Parathyroid adenoma (tissue), 2 donors: ENCODE data around the gene AKAP8L.

Source experiments
- H2AFZ ChIP-seq: fragments of 300-600 bp; sonication (generic); one replicate; pipeline ENCODE4 v1.7.0; 2017; ENCODE audit warnings: antibody characterized with exemption, mild to moderate bottlenecking
- H3K27ac ChIP-seq: fragments of 300-600 bp; sonication (generic); one replicate; pipeline ENCODE4 v1.7.0; 2017
- H3K27me3 ChIP-seq: fragments of 300-600 bp; sonication (generic); one replicate; pipeline ENCODE4 v1.7.0; 2017; ENCODE audit warnings: low read length; ENCODE audit not compliant: control insufficient read depth, insufficient read depth
- H3K36me3 ChIP-seq: fragments of 300-600 bp; sonication (generic); one replicate; pipeline ENCODE4 v1.7.0; 2017; ENCODE audit warnings: low read length; ENCODE audit not compliant: control insufficient read depth, insufficient read depth
- H3K4me1 ChIP-seq: fragments of 300-600 bp; sonication (generic); one replicate; pipeline ENCODE4 v1.7.0; 2017; ENCODE audit warnings: control low read depth
- H3K4me2 ChIP-seq: fragments of 300-600 bp; sonication (generic); one replicate; pipeline ENCODE4 v1.7.0; 2017; ENCODE audit warnings: low read length
- H3K4me3 ChIP-seq: fragments of 300-600 bp; sonication (generic); one replicate; pipeline ENCODE4 v1.7.0; 2017; ENCODE audit warnings: low read depth, low read length
- H3K79me2 ChIP-seq: fragments of 300-600 bp; sonication (generic); one replicate; pipeline ENCODE4 v1.7.0; 2017; ENCODE audit warnings: control low read depth
- H3K9ac ChIP-seq: fragments of 300-600 bp; sonication (generic); one replicate; pipeline ENCODE4 v1.7.0; 2017; ENCODE audit warnings: mild to moderate bottlenecking
- H3K9me3 ChIP-seq: fragments of 300-600 bp; sonication (generic); one replicate; pipeline ENCODE4 v1.7.0; 2017; ENCODE audit warnings: low read length; ENCODE audit not compliant: control insufficient read depth
- TF ChIP-seq, protein P1 (sequence below): fragments of 300-600 bp; sonication (generic); IDR thresholded peaks from one replicate; pipeline ENCODE4 v1.7.0; 2017; ENCODE audit warnings: antibody characterized with exemption, mild to moderate bottlenecking
- donor health status: primary hyperparathyroidism.

Gene AKAP8L

DNA sequence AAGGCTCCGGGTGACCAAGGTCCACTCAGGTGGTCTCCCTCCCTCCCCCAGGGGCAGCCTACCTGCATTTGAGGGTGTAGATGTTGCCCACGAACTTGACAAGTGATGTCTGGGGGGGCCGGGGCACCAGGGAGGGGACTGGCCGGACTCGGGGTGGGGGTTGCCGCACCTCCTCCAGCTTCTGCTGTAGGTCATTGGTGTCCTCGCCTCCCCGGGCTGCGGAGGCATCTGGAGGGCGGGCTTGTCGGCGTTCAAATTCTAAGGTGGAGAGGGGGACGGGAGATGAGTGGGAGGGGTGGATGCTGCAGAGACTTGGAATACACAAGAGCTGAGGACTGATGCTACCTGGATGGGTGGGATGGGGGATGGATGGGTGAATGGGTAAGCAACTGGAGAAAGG lies 5.3 kb upstream of the AKAP8L start:
- H3K9me3 ChIP-seq, result no peaks in the 10 kb centered on the region
- no peaks in the 10 kb centered on the region for H3K36me3 ChIP-seq
- H3K9ac ChIP-seq, result no peak overlapping the region
- H3K4me1 ChIP-seq, result peaks cover 3% of the 10 kb centered on the region
- no peak overlapping the region for H3K27ac ChIP-seq
- TF ChIP-seq, protein P1, sequence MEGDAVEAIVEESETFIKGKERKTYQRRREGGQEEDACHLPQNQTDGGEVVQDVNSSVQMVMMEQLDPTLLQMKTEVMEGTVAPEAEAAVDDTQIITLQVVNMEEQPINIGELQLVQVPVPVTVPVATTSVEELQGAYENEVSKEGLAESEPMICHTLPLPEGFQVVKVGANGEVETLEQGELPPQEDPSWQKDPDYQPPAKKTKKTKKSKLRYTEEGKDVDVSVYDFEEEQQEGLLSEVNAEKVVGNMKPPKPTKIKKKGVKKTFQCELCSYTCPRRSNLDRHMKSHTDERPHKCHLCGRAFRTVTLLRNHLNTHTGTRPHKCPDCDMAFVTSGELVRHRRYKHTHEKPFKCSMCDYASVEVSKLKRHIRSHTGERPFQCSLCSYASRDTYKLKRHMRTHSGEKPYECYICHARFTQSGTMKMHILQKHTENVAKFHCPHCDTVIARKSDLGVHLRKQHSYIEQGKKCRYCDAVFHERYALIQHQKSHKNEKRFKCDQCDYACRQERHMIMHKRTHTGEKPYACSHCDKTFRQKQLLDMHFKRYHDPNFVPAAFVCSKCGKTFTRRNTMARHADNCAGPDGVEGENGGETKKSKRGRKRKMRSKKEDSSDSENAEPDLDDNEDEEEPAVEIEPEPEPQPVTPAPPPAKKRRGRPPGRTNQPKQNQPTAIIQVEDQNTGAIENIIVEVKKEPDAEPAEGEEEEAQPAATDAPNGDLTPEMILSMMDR, result no peak
- H3K79me2 ChIP-seq, result no peaks in the 10 kb centered on the region
- no peak overlapping the region for H3K4me3 ChIP-seq
- H3K4me2 ChIP-seq, result no peak overlapping the region
- H2AFZ ChIP-seq, result no peak overlapping the region
- H3K27me3 ChIP-seq, result no peaks in the 10 kb centered on the region

DNA sequence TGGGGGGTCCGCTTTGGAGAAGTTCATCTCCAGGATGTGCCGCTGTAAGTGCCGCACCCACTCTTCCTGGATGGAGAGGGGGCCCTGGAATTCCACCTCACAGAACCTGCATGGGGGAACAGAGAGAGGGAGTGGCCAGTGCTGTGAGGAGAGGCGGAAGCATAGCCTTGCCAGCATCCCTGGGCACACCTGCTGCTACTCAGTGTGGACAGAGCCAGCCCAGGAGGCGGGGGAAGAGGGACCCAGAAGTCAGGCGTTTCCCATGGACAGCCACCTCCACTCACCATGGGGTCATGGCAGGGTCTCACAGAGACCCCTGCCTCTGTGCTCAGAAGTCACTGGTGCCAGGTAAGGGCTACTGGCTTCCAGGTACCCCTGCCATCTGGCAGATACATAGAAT lies 4.3 kb upstream of the AKAP8L start:
- Histone ChIP-seq H3K4me2 (no peak overlapping the region), H3K27me3 (no peaks in the 10 kb centered on the region), H2AFZ (no peak overlapping the region), H3K36me3 (no peaks in the 10 kb centered on the region), H3K4me1 (peaks cover 3% of the 10 kb centered on the region), H3K27ac (no peak overlapping the region), H3K79me2 (peaks cover 5% of the 10 kb centered on the region), H3K4me3 (no peak overlapping the region), H3K9ac (no peak overlapping the region), H3K9me3 (no peaks in the 10 kb centered on the region)
- TF ChIP-seq, protein P1, result no peak

DNA sequence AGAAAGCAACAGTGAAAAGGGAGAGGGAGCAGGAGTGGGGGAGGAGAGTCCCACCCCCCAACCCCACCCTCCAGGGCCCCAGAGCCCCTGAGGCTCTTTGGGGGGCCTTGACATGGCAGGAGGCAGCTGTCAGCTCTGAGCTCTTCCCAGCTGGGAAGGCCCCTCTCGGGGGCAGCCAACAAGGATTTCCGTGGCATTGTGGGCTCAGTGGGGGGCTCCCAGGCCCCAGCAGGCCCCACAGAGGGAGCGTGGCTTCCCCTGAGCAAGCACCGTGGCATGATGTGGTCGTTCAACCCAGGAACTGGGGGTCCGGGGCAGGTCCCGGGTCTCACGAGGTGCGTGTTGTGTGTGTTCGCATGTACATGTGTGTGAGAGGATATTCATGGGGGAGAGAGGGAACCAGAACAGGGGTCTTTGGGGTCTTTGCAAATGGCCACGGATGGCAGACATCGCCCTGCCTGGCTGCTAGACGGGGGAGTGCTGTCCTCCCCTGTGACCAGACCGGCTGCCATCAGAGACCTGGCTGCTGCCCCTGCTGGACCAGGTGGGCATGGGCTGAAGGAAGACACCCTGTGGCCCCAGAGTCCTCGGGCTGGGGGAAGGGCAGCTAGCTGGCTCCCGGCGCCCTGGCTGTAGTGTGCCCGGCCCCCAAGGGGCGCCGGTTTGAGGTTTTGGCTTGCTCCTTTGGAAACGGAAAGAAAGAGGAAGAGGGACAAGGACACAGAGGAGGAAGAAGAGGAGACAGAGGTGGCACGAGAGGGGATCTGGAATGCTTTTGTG lies 3.7 kb upstream of the AKAP8L start:
- H3K4me3 ChIP-seq, result no peak overlapping the region
- H3K4me1 ChIP-seq, result peaks cover 7% of the 10 kb centered on the region
- no peak overlapping the region for H3K27ac ChIP-seq
- H3K4me2 ChIP-seq, result no peak overlapping the region
- TF ChIP-seq, protein P1, result no peak
- peaks cover 12% of the 10 kb centered on the region for H3K79me2 ChIP-seq
- H3K36me3 ChIP-seq, result no peaks in the 10 kb centered on the region
- no peak overlapping the region for H2AFZ ChIP-seq
- no peaks in the 10 kb centered on the region for H3K9me3 ChIP-seq
- no peak overlapping the region for H3K9ac ChIP-seq
- no peaks in the 10 kb centered on the region for H3K27me3 ChIP-seq

DNA sequence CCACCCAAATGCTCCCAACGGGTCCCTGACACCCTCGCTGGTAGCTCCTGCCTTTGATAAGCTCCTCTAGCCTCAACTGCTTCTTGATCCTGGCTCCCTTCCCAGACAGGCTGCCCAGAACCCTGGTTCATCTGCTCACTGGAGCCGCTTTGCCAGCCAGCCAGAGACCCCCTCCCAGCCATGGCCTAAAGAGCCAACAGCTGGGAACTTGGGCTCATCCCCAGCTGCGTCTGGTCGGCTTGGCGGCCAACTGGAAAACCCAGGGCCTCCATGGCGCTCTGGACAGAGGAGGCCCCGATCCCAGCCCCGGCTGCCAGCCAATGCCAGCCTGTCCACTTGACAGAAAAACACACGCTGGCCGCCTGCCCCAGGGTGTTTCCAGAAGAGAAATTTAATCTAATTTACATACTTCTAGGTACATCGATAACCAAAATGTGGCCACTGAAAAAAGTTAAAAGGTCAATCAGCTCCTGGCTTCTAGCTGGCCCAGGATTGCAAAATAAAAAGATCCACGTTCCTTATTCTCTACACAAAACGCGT lies 3.0 kb upstream of the AKAP8L start:
- H3K9ac ChIP-seq, result no peak overlapping the region
- H3K9me3 ChIP-seq, result no peaks in the 10 kb centered on the region
- no peak overlapping the region for H3K4me3 ChIP-seq
- H3K27me3 ChIP-seq, result no peaks in the 10 kb centered on the region
- H3K4me1 ChIP-seq, result peaks cover 10% of the 10 kb centered on the region
- H3K36me3 ChIP-seq, result no peaks in the 10 kb centered on the region
- H3K27ac ChIP-seq, result no peak overlapping the region
- H2AFZ ChIP-seq, result no peak overlapping the region
- TF ChIP-seq, protein P1, result no peak
- no peak overlapping the region for H3K4me2 ChIP-seq
- H3K79me2 ChIP-seq, result peaks cover 19% of the 10 kb centered on the region
